Uterus (tissue), 2 donors: ENCODE measurements around the gene OTUD5.

Experiments used
- CTCF ChIP-seq, 4 experiments: fragments of 200-600 bp in 2 of 4; fragments of 450-650 bp in 2 of 4; sonication (generic) in 2 of 4; IDR thresholded peaks; one replicate each; pipeline ENCODE4 v1.5.1; 2016 to 2019; ENCODE audit warnings: antibody characterized with exemption in 4 of 4, mild to moderate bottlenecking in 2 of 4, moderate library complexity in 1 of 4
- POLR2A ChIP-seq, 2 donors: fragments of 450-650 bp; IDR thresholded peaks; one replicate each; pipeline ENCODE4 v1.6.1; 2016; ENCODE audit warnings: antibody characterized with exemption in 2 of 2, mild to moderate bottlenecking in 1 of 2, moderate library complexity in 1 of 2

GRCh38 chrX:48920718-48921104 lies 36.7 kb downstream of the OTUD5 start:
- TF ChIP-seq CTCF (IDR thresholded peaks at IDR 0.05): no peak
- no peak for TF ChIP-seq POLR2A (IDR thresholded peaks at IDR 0.05)
